ENCODE data around the gene CCDC34. TPM values are rescaled to one million over a fixed set of nuclear protein-coding genes. Genes with fewer than 3 reads are reported as not detected.

The CCDC34 gene
- total RNA-seq, 4 donors from 2014 or later, result 2.6 to 4.8 (median 3.9) TPM; not detected in 1

- TF ChIP-seq POLR2A (IDR thresholded peaks at IDR 0.05) (no peak), CTCF (IDR thresholded peaks at IDR 0.05) (no peak)
- no peaks in the 10 kb centered on the region for H3K9me3 ChIP-seq
- H3K36me3 ChIP-seq, result no peaks in the 10 kb centered on the region
- no peak overlapping the region for H3K27ac ChIP-seq
- H3K27me3 ChIP-seq, result no peaks in the 10 kb centered on the region
- no peak for DNase-seq
- H3K4me3 ChIP-seq, result no peak overlapping the region
- H3K4me1 ChIP-seq, result no peaks in the 10 kb centered on the region
Measured at GRCh38 chr11:27305751-27306150, 57.3 kb downstream of the CCDC34 start.

DNA sequence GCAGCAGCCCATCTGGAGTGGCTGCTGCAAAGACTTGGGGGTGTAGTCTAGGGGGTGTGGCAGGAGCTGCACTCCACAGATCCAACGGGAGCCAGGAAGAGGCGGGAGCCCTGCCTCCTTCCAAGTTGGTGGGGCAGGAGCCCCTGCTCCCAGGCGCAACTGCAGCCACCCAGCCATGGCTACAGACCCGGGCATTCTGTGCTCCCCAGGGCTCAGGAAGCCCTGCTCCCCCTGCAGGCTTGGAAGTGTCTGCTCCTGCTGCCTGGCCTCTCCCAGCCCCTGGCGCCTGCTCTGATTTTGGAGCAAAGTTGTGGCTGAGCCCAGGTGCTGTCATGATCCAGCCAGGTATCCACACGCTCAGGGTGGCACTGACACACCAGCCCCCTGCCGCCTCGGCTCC lies 58.5 kb downstream of the CCDC34 start:
- Histone ChIP-seq H3K27me3 (no peaks in the 10 kb centered on the region), H3K4me1 (no peaks in the 10 kb centered on the region), H3K9me3 (no peaks in the 10 kb centered on the region), H3K4me3 (no peak overlapping the region), H3K36me3 (no peaks in the 10 kb centered on the region), H3K27ac (no peak overlapping the region)
- TF ChIP-seq POLR2A (IDR thresholded peaks at IDR 0.05) (no peak), CTCF (IDR thresholded peaks at IDR 0.05) (no peak)
- DNase-seq, result no peak

DNA sequence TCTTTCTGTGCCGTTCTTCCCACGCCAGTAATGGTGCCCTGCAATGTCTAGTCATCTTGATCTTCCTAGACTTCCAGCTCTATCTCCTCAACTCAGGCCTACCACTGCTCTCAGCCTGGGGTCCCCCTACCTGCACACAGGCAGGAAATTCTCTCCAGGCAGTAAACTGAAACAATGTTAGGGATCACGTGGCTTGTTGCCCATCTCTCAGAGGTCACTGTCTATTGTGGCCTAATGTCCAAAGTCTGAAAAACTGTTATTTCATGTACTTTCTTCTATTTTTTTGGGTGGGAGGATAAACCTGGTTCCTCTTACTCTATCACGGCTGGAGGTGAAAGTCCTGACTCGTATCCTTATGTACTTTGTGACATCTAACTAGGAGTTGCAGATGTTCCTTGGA lies 59.1 kb downstream of the CCDC34 start:
- DNase-seq, result no peak

DNA sequence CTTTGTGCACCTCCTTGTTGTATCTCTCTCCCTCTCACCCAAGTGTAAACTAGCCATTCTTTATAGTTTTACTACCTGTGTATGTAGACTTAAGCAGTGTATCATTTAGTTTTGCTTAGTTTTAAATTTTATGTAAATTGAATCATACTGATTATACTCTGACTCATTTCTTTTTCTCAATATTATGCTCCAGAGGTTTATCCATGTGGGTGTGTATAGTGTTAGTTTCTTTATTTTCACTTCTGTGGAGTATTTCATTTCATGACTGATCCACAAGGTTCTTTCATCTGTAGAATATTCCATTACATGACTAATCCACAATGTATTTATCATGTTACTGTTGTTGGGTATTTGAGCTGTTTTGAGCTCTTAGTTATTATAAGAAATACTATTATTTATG lies 62.0 kb downstream of the CCDC34 start:
- Histone ChIP-seq H3K27ac (no peak overlapping the region), H3K36me3 (no peaks in the 10 kb centered on the region), H3K4me1 (peaks cover 0 to 3% (median 0%) of the 10 kb centered on the region in 4 donors), H3K4me3 (no peak overlapping the region), H3K9me3 (no peaks in the 10 kb centered on the region), H3K27me3 (no peaks in the 10 kb centered on the region)
- TF ChIP-seq CTCF (IDR thresholded peaks at IDR 0.05) (no peak), POLR2A (IDR thresholded peaks at IDR 0.05) (no peak)
- DNase-seq, result no peak

More for the DNA sequence above, 59.1 kb downstream of the CCDC34 start:
- Histone ChIP-seq H3K27me3 (no peaks in the 10 kb centered on the region), H3K4me1 (no peaks in the 10 kb centered on the region), H3K4me3 (no peak overlapping the region), H3K27ac (no peak overlapping the region), H3K9me3 (no peaks in the 10 kb centered on the region), H3K36me3 (no peaks in the 10 kb centered on the region)
- TF ChIP-seq POLR2A (IDR thresholded peaks at IDR 0.05), result no peak
- no peak for TF ChIP-seq CTCF (IDR thresholded peaks at IDR 0.05)

DNA sequence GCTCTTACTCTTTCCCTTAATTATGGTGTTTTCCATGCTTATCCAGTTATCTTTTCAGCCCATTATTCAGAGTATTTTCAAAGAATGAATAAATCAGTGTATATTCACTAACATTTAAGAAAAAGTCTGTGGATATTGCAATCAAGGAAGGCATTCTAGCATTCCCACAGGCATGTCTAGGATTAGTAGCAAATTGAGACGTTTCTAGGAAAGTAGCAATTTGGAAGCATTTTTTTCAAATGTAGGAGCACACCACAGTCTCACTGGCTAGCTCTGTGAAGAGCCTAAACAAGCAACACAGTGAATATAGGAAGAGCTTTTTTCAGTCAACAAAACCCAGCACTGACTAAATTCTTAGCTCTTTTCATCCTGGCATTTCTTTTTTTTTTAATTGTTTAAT lies 65.4 kb downstream of the CCDC34 start:
- H3K36me3 ChIP-seq, result no peaks in the 10 kb centered on the region
- peaks cover 0 to 22% (median 0%) of the 10 kb centered on the region in 4 donors for H3K4me1 ChIP-seq
- no peak overlapping the region for H3K27ac ChIP-seq
- no peak overlapping the region for H3K4me3 ChIP-seq
- H3K9me3 ChIP-seq, result no peaks in the 10 kb centered on the region
- DNase-seq, result no peak
- no peaks in the 10 kb centered on the region for H3K27me3 ChIP-seq
- TF ChIP-seq POLR2A (IDR thresholded peaks at IDR 0.05) (no peak), CTCF (IDR thresholded peaks at IDR 0.05) (no peak)

DNA sequence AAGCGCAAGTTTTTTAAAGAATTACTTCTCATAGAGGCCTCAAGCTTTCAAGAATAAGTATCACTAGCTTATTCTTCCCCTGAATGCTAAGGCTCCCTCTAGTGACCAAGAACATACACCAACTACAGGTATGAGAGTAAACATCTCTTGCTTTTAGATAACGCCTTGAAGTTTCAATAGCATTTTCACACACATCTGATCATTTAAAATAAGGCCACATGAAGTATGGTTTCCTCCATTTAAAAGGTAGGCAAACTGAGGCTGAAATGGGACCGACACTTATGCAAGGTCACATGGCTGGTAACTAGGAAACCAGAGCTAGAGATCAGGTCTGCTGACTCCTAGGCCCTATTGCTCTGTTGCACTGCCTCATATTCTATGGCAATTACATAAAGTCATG lies 66.5 kb downstream of the CCDC34 start:
- no peaks in the 10 kb centered on the region for H3K36me3 ChIP-seq
- H3K27ac ChIP-seq, result no peak overlapping the region
- H3K4me3 ChIP-seq, result no peak overlapping the region
- H3K4me1 ChIP-seq, result peaks cover 0 to 22% (median 0%) of the 10 kb centered on the region in 4 donors
- peak in 4 of 6 experiments; percentile 54 to 89 (median 84) for TF ChIP-seq CTCF (IDR thresholded peaks at IDR 0.05)
- no peak for TF ChIP-seq POLR2A (IDR thresholded peaks at IDR 0.05)
- H3K27me3 ChIP-seq, result no peaks in the 10 kb centered on the region
- no peaks in the 10 kb centered on the region for H3K9me3 ChIP-seq
- no peak for DNase-seq

Measured in Peyer's patch (tissue), 4 donors.